ENCODE results near the gene WWOX.

The WWOX gene

DNA sequence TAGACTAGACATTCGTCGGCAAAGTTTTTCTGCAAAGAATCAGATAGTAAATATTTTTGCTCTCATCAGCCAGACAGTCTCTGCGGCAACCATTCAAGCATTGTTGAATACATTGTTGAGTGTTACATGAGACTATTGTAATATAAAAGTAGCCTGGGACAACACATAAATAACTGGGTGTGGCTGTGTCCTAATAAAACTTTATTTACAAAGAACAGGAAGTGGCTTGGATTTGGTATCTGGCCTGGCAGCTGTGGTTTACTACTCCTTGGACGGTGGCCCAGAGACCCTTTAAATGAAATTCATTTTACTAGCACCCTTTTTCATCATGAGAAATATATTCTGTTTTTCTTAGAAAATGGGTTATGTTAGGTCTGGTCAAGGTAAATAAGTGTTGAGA is 297.2 kb downstream of the WWOX start (continued):
- TF ChIP-seq, protein P1, sequence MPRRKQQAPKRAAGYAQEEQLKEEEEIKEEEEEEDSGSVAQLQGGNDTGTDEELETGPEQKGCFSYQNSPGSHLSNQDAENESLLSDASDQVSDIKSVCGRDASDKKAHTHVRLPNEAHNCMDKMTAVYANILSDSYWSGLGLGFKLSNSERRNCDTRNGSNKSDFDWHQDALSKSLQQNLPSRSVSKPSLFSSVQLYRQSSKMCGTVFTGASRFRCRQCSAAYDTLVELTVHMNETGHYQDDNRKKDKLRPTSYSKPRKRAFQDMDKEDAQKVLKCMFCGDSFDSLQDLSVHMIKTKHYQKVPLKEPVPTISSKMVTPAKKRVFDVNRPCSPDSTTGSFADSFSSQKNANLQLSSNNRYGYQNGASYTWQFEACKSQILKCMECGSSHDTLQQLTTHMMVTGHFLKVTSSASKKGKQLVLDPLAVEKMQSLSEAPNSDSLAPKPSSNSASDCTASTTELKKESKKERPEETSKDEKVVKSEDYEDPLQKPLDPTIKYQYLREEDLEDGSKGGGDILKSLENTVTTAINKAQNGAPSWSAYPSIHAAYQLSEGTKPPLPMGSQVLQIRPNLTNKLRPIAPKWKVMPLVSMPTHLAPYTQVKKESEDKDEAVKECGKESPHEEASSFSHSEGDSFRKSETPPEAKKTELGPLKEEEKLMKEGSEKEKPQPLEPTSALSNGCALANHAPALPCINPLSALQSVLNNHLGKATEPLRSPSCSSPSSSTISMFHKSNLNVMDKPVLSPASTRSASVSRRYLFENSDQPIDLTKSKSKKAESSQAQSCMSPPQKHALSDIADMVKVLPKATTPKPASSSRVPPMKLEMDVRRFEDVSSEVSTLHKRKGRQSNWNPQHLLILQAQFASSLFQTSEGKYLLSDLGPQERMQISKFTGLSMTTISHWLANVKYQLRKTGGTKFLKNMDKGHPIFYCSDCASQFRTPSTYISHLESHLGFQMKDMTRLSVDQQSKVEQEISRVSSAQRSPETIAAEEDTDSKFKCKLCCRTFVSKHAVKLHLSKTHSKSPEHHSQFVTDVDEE (CRISPR knock-in tag; IDR thresholded peaks at IDR 0.05) = no peak
- TF ChIP-seq ARNTL (CRISPR knock-in tag; IDR thresholded peaks at IDR 0.05; ENCODE audit: borderline replicate concordance, low read depth) = no peak

DNA sequence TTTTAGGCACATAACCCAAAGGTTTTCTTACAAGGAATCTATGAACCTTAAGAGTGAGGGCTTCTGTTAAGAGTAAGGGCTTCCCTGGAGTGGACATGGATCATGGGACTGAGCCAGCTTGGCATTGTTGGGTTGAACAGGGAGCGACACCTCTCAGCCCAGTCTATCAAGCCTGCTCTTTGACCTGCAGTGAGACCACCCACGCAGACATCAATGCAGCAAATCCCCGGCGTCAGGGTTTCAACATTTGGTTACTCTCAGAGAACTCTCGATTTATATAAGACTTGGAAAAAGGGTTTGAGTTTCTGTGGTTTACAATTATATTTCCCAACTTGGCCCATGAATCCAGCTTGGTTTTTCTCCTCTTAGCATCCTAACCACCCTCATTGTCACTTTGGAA is 299.9 kb downstream of the WWOX start:
- TF ChIP-seq TCF4 (CRISPR knock-in tag; IDR thresholded peaks at IDR 0.05; ENCODE audit: borderline replicate concordance) = no peak
- no peak for TF ChIP-seq ZFP3 (CRISPR knock-in tag; IDR thresholded peaks at IDR 0.05)
- no peak for TF ChIP-seq GLIS3 (CRISPR knock-in tag; IDR thresholded peaks at IDR 0.05)
- TF ChIP-seq, protein P2, sequence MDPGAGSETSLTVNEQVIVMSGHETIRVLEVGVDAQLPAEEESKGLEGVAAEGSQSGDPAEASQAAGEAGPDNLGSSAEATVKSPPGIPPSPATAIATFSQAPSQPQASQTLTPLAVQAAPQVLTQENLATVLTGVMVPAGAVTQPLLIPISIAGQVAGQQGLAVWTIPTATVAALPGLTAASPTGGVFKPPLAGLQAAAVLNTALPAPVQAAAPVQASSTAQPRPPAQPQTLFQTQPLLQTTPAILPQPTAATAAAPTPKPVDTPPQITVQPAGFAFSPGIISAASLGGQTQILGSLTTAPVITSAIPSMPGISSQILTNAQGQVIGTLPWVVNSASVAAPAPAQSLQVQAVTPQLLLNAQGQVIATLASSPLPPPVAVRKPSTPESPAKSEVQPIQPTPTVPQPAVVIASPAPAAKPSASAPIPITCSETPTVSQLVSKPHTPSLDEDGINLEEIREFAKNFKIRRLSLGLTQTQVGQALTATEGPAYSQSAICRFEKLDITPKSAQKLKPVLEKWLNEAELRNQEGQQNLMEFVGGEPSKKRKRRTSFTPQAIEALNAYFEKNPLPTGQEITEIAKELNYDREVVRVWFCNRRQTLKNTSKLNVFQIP (CRISPR knock-in tag; IDR thresholded peaks at IDR 0.05; ENCODE audit: borderline replicate concordance, low read depth) = no peak
- no peak for TF ChIP-seq BACH2 (CRISPR knock-in tag; IDR thresholded peaks at IDR 0.05; ENCODE audit: borderline replicate concordance)
- TF ChIP-seq ZC3H10 (CRISPR knock-in tag; IDR thresholded peaks at IDR 0.05) = no peak
- TF ChIP-seq, protein P1 (CRISPR knock-in tag; IDR thresholded peaks at IDR 0.05) = no peak
- TF ChIP-seq SNAI2 (CRISPR knock-in tag; IDR thresholded peaks at IDR 0.05) = no peak
- TF ChIP-seq ESRRG (CRISPR knock-in tag; IDR thresholded peaks at IDR 0.05) = no peak
- no peak for TF ChIP-seq OSR1 (CRISPR knock-in tag; IDR thresholded peaks at IDR 0.05)
- no peak for TF ChIP-seq RARB (CRISPR knock-in tag; IDR thresholded peaks at IDR 0.05)
- TF ChIP-seq, protein P3, sequence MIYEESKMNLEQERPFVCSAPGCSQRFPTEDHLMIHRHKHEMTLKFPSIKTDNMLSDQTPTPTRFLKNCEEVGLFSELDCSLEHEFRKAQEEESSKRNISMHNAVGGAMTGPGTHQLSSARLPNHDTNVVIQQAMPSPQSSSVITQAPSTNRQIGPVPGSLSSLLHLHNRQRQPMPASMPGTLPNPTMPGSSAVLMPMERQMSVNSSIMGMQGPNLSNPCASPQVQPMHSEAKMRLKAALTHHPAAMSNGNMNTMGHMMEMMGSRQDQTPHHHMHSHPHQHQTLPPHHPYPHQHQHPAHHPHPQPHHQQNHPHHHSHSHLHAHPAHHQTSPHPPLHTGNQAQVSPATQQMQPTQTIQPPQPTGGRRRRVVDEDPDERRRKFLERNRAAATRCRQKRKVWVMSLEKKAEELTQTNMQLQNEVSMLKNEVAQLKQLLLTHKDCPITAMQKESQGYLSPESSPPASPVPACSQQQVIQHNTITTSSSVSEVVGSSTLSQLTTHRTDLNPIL (CRISPR knock-in tag; IDR thresholded peaks at IDR 0.05; ENCODE audit: low read depth) = no peak
- no peak for TF ChIP-seq PPARA (CRISPR knock-in tag; IDR thresholded peaks at IDR 0.05; ENCODE audit: borderline replicate concordance)
- ATAC-seq = no peak

DNA sequence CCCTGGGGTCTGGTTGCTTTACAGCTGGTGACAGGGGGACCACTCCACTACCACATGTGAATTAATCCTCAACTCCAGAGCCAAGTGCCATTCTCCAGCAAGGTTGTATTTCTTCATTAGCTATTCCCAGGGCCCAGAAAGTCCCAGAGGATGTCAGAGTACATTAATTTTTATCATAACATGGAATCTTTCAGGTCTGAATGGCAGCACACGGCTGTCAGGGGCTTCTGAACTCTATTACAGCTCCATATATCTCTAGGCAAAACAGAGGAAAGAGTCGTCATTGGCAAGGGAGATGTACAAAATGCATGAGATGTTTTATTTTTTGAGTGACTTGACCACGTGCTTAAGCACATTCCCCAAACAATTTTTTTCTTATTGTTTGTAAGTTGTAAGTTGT is 303.4 kb downstream of the WWOX start:
- ATAC-seq = no peak

More for the DNA sequence above, 303.4 kb downstream of the WWOX start:
- TF ChIP-seq, protein P4, sequence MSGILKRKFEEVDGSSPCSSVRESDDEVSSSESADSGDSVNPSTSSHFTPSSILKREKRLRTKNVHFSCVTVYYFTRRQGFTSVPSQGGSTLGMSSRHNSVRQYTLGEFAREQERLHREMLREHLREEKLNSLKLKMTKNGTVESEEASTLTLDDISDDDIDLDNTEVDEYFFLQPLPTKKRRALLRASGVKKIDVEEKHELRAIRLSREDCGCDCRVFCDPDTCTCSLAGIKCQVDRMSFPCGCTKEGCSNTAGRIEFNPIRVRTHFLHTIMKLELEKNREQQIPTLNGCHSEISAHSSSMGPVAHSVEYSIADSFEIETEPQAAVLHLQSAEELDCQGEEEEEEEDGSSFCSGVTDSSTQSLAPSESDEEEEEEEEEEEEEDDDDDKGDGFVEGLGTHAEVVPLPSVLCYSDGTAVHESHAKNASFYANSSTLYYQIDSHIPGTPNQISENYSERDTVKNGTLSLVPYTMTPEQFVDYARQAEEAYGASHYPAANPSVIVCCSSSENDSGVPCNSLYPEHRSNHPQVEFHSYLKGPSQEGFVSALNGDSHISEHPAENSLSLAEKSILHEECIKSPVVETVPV (CRISPR knock-in tag; IDR thresholded peaks at IDR 0.05) = no peak
- TF ChIP-seq OSR1 (CRISPR knock-in tag; IDR thresholded peaks at IDR 0.05) (no peak), TCF4 (CRISPR knock-in tag; IDR thresholded peaks at IDR 0.05; ENCODE audit: borderline replicate concordance) (no peak), ISL1 (CRISPR knock-in tag; IDR thresholded peaks at IDR 0.05) (no peak), BACH2 (CRISPR knock-in tag; IDR thresholded peaks at IDR 0.05; ENCODE audit: borderline replicate concordance) (no peak), GLIS3 (CRISPR knock-in tag; IDR thresholded peaks at IDR 0.05) (no peak), CSDC2 (CRISPR knock-in tag; IDR thresholded peaks at IDR 0.05) (no peak), ZFP30 (CRISPR knock-in tag; IDR thresholded peaks at IDR 0.05) (no peak), ZC3H10 (CRISPR knock-in tag; IDR thresholded peaks at IDR 0.05) (no peak)
- TF ChIP-seq, protein P3 (CRISPR knock-in tag; IDR thresholded peaks at IDR 0.05; ENCODE audit: low read depth) = no peak
- TF ChIP-seq, protein P2 (CRISPR knock-in tag; IDR thresholded peaks at IDR 0.05; ENCODE audit: borderline replicate concordance, low read depth) = no peak

Data from SK-N-SH treated with all-trans-retinoic acid at 6 μM for 48 hours (cell line).